Suprapubic skin (tissue), 4 donors: Measurements from ENCODE around the gene SVOP. TPM values are rescaled to one million over a fixed set of nuclear protein-coding genes. Genes with fewer than 3 reads are reported as not detected.
"Not testable (repeated sequence)": the region's sequence is repeated elsewhere in the genome, so short reads cannot be mapped to it uniquely, and the experiment has no call there.

Source experiments
- DNase-seq, 2 donors: peaks; one replicate each; pipeline ENCODE4 v3.0.0-alpha.2; 2019; ENCODE audit warnings: low spot score in 2 of 2
- H3K27ac ChIP-seq: fragments of 200-600 bp; sonication (generic); one replicate; pipeline ENCODE4 v1.5.1; 2019
- H3K27me3 ChIP-seq: fragments of 200-600 bp; sonication (generic); one replicate; pipeline ENCODE4 v1.5.1; 2019
- H3K36me3 ChIP-seq: fragments of 200-600 bp; sonication (generic); one replicate; pipeline ENCODE4 v1.5.1; 2019
- H3K4me1 ChIP-seq: fragments of 200-600 bp; sonication (generic); one replicate; pipeline ENCODE4 v1.5.1; 2019
- H3K4me3 ChIP-seq: fragments of 200-600 bp; sonication (generic); one replicate; pipeline ENCODE4 v1.5.1; 2019; ENCODE audit warnings: mild to moderate bottlenecking
- H3K9me3 ChIP-seq: fragments of 200-600 bp; sonication (generic); one replicate; pipeline ENCODE4 v1.5.1; 2019
- CTCF ChIP-seq, 2 donors: fragments of 200-600 bp in 1 of 2; fragments of 450-650 bp in 1 of 2; sonication (generic) in 1 of 2; IDR thresholded peaks; one replicate each; pipeline ENCODE4 v1.5.1; 2016 to 2019; ENCODE audit warnings: antibody characterized with exemption in 2 of 2, mild to moderate bottlenecking in 1 of 2, moderate library complexity in 1 of 2
- EP300 ChIP-seq: sonication (generic); formaldehyde crosslinking; IDR thresholded peaks from one replicate; pipeline ENCODE4 v1.6.1; 2017; ENCODE audit warnings: antibody characterized with exemption
- POLR2A ChIP-seq, 2 donors: fragments of 450-650 bp; IDR thresholded peaks; one replicate each; pipeline ENCODE4 v1.6.1; 2017; ENCODE audit warnings: antibody characterized with exemption in 2 of 2, mild to moderate bottlenecking in 2 of 2, moderate library complexity in 2 of 2
- POLR2AphosphoS5 ChIP-seq, 3 donors: sonication (generic); formaldehyde crosslinking; IDR thresholded peaks; one replicate each; pipeline ENCODE4 v1.6.1; 2017; ENCODE audit warnings: antibody characterized with exemption in 3 of 3
- whole genome bisulfite sequencing: methylation state at CpG from one replicate; pipeline ENCODE4 v1.1.5; 2018; 5-methylcytosine and 5-hydroxymethylcytosine counted together
- total RNA-seq, 4 donors: library from RNA; depleted of rRNA; stranded (reverse); fragments of >200 nt; gene quantifications; one replicate each; pipeline ENCODE4 v1.1.0, GENCODE V29; 2016

SVOP gene
- total RNA-seq, 4 donors from 2014 or later = not detected

DNA sequence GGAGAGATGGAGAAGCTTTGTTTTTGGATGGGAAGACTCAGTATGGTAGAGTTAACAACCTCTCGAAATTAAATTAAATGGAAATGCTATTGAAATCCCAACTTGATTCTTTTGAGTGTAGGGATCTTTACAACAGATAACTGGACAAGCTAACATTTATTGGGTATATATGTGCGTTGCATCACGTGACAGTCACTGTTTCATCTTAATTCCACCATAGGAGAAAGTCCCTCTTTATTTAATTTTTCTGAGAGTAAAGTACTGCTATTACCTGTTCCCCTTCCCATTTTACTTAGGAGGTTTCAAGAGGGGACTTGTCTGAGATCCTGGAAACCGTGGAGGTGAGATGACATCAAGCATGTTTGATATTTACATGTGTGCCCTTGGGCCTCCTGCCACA is 152.1 kb downstream of the SVOP start:
- H3K36me3 ChIP-seq = no peaks in the 10 kb centered on the region
- 87% methylated on average over 4 of the region's 4 CpGs for WGBS
- H3K27me3 ChIP-seq = no peaks in the 10 kb centered on the region
- H3K4me3 ChIP-seq = no peak overlapping the region
- no peak for DNase-seq
- no peaks in the 10 kb centered on the region for H3K9me3 ChIP-seq
- TF ChIP-seq POLR2A (IDR thresholded peaks at IDR 0.05) (no peak), EP300 (no peak), CTCF (IDR thresholded peaks at IDR 0.05) (no peak), POLR2AphosphoS5 (IDR thresholded peaks at IDR 0.05) (no peak)
- no peak overlapping the region for H3K27ac ChIP-seq
- no peaks in the 10 kb centered on the region for H3K4me1 ChIP-seq

DNA sequence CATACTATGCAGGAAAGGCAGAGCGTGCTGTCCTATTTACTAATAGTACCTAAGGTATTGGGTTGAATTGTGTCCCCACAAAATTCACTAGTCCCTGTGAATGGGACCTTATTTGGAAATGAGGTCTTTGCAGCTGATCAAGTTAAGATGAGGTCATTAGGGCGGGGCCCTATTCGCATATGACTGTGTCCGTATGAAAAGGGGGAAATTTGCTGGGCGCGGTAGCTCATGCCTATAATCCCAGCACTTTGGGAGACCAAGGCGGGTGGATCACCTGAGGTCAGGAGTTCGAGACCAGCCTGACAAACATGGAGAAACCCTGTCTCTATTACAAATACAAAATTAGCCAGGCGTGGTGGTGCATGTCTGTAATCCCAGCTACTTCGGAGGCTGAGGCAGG is 154.8 kb downstream of the SVOP start:
- WGBS = 82% methylated on average over 10 of the region's 10 CpGs
- not testable (repeated sequence) for DNase-seq

GRCh38 chr12:108865169-108865568 is 155.7 kb downstream of the SVOP start:
- H3K27ac ChIP-seq = no peak overlapping the region
- no peaks in the 10 kb centered on the region for H3K36me3 ChIP-seq
- no peaks in the 10 kb centered on the region for H3K4me1 ChIP-seq
- no peak for DNase-seq
- no peak overlapping the region for H3K4me3 ChIP-seq
- no peaks in the 10 kb centered on the region for H3K27me3 ChIP-seq
- 100% methylated on average over 4 of the region's 4 CpGs for WGBS
- H3K9me3 ChIP-seq = no peaks in the 10 kb centered on the region
- TF ChIP-seq EP300 (no peak), CTCF (IDR thresholded peaks at IDR 0.05) (no peak), POLR2AphosphoS5 (IDR thresholded peaks at IDR 0.05) (no peak), POLR2A (IDR thresholded peaks at IDR 0.05) (no peak)

More for the DNA sequence above, 154.8 kb downstream of the SVOP start:
- not testable (repeated sequence) for H3K4me1 ChIP-seq, H3K9me3 ChIP-seq, H3K4me3 ChIP-seq, H3K27ac ChIP-seq, H3K27me3 ChIP-seq, H3K36me3 ChIP-seq

- Histone ChIP-seq H3K9me3 (no peaks in the 10 kb centered on the region), H3K4me1 (peaks cover 18% of the 10 kb centered on the region), H3K36me3 (no peaks in the 10 kb centered on the region), H3K27me3 (no peaks in the 10 kb centered on the region), H3K27ac (no peak overlapping the region), H3K4me3 (no peak overlapping the region)
- 91% methylated on average over 3 of the region's 3 CpGs for WGBS
- TF ChIP-seq EP300 (no peak), POLR2A (IDR thresholded peaks at IDR 0.05) (no peak), POLR2AphosphoS5 (IDR thresholded peaks at IDR 0.05) (no peak), CTCF (IDR thresholded peaks at IDR 0.05) (no peak)
- DNase-seq = no peak
Measured at GRCh38 chr12:108862588-108862959, 158.3 kb downstream of the SVOP start.

DNA sequence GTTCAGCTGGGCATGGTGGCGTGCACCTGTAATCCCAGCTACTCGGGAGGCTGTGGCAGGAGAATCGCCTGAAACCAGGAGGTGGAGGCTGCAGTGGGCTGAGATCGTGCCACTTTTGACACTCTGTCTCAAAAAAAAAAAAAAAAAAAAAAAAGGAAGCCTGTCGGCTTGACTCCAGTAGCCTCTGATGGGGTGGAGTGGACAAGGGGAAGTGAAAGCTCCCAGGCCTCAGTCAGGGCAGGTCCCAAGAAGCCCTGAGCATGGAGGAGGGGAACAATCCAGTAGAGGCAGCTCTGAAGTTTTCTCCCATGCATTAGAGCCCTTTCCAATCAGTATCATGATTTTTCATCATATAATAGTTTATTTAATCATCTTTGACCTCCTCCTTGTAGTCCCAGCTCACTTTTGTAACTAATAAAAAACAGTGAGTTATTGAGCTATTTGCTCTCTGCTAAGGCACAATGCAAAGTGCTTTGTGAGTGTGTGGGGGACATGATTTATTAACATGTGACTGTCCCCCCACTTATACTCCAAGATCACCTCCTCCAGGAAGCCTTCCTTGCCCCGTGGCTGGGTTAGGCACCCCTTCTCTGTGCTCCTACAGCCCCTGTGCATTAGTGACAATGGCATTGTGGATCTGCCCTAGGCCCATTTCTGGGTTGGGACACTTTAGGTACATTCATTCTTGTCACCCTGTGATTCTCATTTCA is 158.8 kb downstream of the SVOP start:
- H3K4me3 ChIP-seq = no peak overlapping the region
- H3K4me1 ChIP-seq = peaks cover 18% of the 10 kb centered on the region
- 92% methylated on average over 6 of the region's 6 CpGs for WGBS
- H3K9me3 ChIP-seq = no peaks in the 10 kb centered on the region
- no peak overlapping the region for H3K27ac ChIP-seq
- no peak for DNase-seq
- no peaks in the 10 kb centered on the region for H3K27me3 ChIP-seq
- H3K36me3 ChIP-seq = no peaks in the 10 kb centered on the region
- TF ChIP-seq POLR2AphosphoS5 (IDR thresholded peaks at IDR 0.05) = no peak
- no peak for TF ChIP-seq POLR2A (IDR thresholded peaks at IDR 0.05)
- TF ChIP-seq EP300 = no peak
- no peak for TF ChIP-seq CTCF (IDR thresholded peaks at IDR 0.05)

GRCh38 chr12:108860443-108860842 is 160.4 kb downstream of the SVOP start:
- 82% methylated on average over 6 of the region's 6 CpGs for WGBS

More at GRCh38 chr12:108860443-108860842, 160.4 kb downstream of the SVOP start:
- H3K9me3 ChIP-seq = no peaks in the 10 kb centered on the region
- H3K36me3 ChIP-seq = no peaks in the 10 kb centered on the region
- H3K27me3 ChIP-seq = no peaks in the 10 kb centered on the region
- DNase-seq = no peak
- no peak overlapping the region for H3K27ac ChIP-seq
- TF ChIP-seq POLR2A (IDR thresholded peaks at IDR 0.05) = no peak
- TF ChIP-seq CTCF (IDR thresholded peaks at IDR 0.05) = no peak
- no peak for TF ChIP-seq EP300
- TF ChIP-seq POLR2AphosphoS5 (IDR thresholded peaks at IDR 0.05) = no peak
- no peak overlapping the region for H3K4me3 ChIP-seq
- H3K4me1 ChIP-seq = peaks cover 31% of the 10 kb centered on the region
